A549 treated with GW870086 at 1 μM for 4 hours (cell line): ENCODE data around the gene SNU13. TPM values are rescaled to one million over a fixed set of nuclear protein-coding genes. Genes with fewer than 3 reads are reported as not detected.

Source experiments
- total RNA-seq: library from RNA; stranded (reverse); fragments of 200-300 nt; extraction: Qiagen RNA extraction; gene quantifications from 5 replicates; pipeline ENCODE4 v1.2.3, GENCODE V29; 2022; ENCODE audit warnings: low read depth

Gene SNU13
- total RNA-seq = 94.1 to 221 TPM (median 182 TPM) in 5 replicates

GRCh38 chr22:41688365-41689211, at the start of gene SNU13:
SNU13 (minus strand) TSS chr22:41688867; CDS start chr22:41688796, 71 bp downstream.

DNA sequence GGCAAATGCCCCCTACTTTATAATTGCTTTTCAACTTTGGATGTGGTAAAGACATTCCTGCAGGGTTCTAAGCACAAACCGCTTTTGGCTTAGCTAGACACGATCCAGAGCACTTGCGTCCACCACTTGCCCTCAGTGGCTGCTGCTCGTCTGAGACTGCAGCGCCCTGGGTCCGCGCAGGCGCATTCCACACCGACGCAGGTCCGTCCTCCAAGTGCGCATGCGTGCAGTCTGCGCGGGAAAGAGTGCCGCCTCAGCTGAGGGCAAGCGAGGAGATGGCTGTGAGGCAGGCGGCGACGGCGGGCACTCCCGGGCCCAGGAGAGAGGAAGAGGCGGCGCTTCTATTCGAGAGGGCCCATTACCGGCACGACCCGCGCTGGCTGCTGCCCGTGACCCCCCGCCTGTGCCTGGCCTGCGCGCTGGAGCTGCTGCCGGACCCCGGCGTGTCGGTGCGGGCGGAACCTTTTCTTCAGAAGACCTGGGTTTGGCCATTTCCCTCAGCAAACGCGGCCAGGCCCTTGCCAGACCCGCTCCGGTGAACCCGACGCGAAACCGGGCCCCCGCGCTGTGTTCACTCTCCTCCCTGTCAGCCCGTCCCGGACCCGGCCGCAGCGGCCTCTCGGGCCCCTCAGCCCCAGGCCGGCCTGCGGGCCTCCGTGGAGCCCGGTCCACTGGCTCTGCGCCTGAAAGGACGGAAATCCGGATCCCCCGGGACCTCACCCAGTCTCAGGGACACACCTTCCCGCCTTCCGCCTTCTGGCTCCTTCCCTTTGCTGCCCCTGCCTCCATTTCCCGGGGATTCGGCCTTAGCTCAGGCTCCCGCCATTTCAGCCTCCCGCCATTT, 10.8 kb upstream of the SNU13 start, which contains the start of gene MEI1:
MEI1 (plus strand) TSS at position 240 of the 844 bp plus-strand sequence; CDS start at position 276, 36 bp downstream.

Other genes with a start within 250 kb of the SNU13 start
- 20.7 to 23.9 TPM (median 22.9 TPM) in 5 replicates for gene TOB2, start 242.1 kb downstream of the SNU13 start, total RNA-seq
- gene PHF5A, start 220.2 kb downstream of the SNU13 start, total RNA-seq = 62.3 to 79.0 TPM (median 63.0 TPM) in 5 replicates
- 45.2 to 50.7 TPM (median 49.2 TPM) in 5 replicates for gene ACO2, start 219.8 kb downstream of the SNU13 start, total RNA-seq
- 24.6 to 44.1 TPM (median 40.1 TPM) in 5 replicates for gene POLR3H, start 144.4 kb downstream of the SNU13 start, total RNA-seq
- gene CSDC2, start 127.9 kb downstream of the SNU13 start, total RNA-seq = 2.2 to 3.6 TPM (median 2.6 TPM) in 5 replicates
- gene PMM1, start 99.0 kb downstream of the SNU13 start, total RNA-seq = 26.2 to 33.4 TPM (median 29.9 TPM) in 5 replicates
- gene DESI1, start 67.8 kb downstream of the SNU13 start, total RNA-seq = 14.4 to 17.3 TPM (median 16.4 TPM) in 5 replicates
- 289 to 324 TPM (median 313 TPM) in 5 replicates for gene XRCC6, start 67.6 kb downstream of the SNU13 start, total RNA-seq
- 0.53 TPM in 1 of 5 replicates, not detected in the others for gene MEI1, start 10.6 kb upstream of the SNU13 start, total RNA-seq
- 3.2 to 3.7 TPM (median 3.5 TPM) in 5 replicates for gene CCDC134, start 111.8 kb upstream of the SNU13 start, total RNA-seq
- 22.8 to 31.3 TPM (median 29.8 TPM) in 5 replicates for gene SREBF2, start 144.2 kb upstream of the SNU13 start, total RNA-seq
- gene SHISA8, start 226.2 kb upstream of the SNU13 start, total RNA-seq = 0.21 to 0.40 TPM (median 0.27 TPM) in 4 of 5 replicates, not detected in the other
- gene TNFRSF13C, start 237.9 kb upstream of the SNU13 start, total RNA-seq = 0.15 to 0.29 TPM (median 0.22 TPM) in 5 replicates